IMR-90 (cell line): ENCODE data around the gene FITM2. TPM values are rescaled to one million over a fixed set of nuclear protein-coding genes. Genes with fewer than 3 reads are reported as not detected.

Experiments used
- ATAC-seq: fragments of 200-7000 bp; cut with Tn5 transposase; 2 replicates; pipeline ENCODE4 v1.9.1; 2020; ENCODE audit warnings: low read depth, mild to moderate bottlenecking, moderate library complexity
- BruUV-seq: library from RNA; stranded (reverse); fragments of 400-500 nt; replicated peaks from 2 replicates; lab custom pipeline; 2021; lab: Mats Ljungman, UMichigan
- CTCF ChIA-PET: fragments of 300-600 bp; formaldehyde crosslinking; extraction: SDS; loops from one replicate; lab custom pipeline; 2021; ENCODE audit warnings: antibody characterized with exemption; lab: Yijun Ruan, JAX
- POLR2A ChIA-PET: fragments of 300-600 bp; sonication (Branson Sonifier 250); formaldehyde crosslinking; loops from one replicate; lab custom pipeline; 2022; ENCODE audit warnings: antibody characterized with exemption; ENCODE audit not compliant: unreplicated experiment; lab: Charles Lee
- DNase-seq: peaks from one replicate; pipeline ENCODE4 v3.0.0; 2013
- H2AFZ ChIP-seq: replicated peaks from 2 replicates; pipeline ENCODE3; 2013; ENCODE audit warnings: low read length, mild to moderate bottlenecking; ENCODE audit not compliant: poor library complexity
- H2AK5ac ChIP-seq: 2 replicates; pipeline ENCODE4 v1.6.1; 2013; ENCODE audit warnings: low read depth, low read length, inconsistent platforms
- H2AK9ac ChIP-seq: replicated peaks from 2 replicates; pipeline ENCODE3; 2013; ENCODE audit warnings: mild to moderate bottlenecking, low read depth, low read length, moderate library complexity; ENCODE audit not compliant: poor library complexity
- H2BK120ac ChIP-seq: 2 replicates; pipeline ENCODE4 v1.6.1; 2013; ENCODE audit warnings: low read depth, low read length, inconsistent platforms
- H2BK15ac ChIP-seq: 3 replicates; pipeline ENCODE4 v1.6.1; 2013; ENCODE audit warnings: low read depth, low read length, inconsistent platforms
- H2BK20ac ChIP-seq: 2 replicates; pipeline ENCODE4 v1.6.1; 2013; ENCODE audit warnings: low read depth, mild to moderate bottlenecking, inconsistent platforms, low read length, moderate library complexity
- H2BK5ac ChIP-seq: 2 replicates; pipeline ENCODE4 v1.6.1; 2013; ENCODE audit warnings: mild to moderate bottlenecking, low read depth, low read length, inconsistent platforms; ENCODE audit not compliant: poor library complexity, severe bottlenecking
- H3K14ac ChIP-seq: replicated peaks from 2 replicates; pipeline ENCODE4 v1.6.1; 2013; ENCODE audit warnings: low read depth, low read length, inconsistent platforms
- H3K18ac ChIP-seq: 2 replicates; pipeline ENCODE4 v1.6.1; 2013; ENCODE audit warnings: low read depth, low read length, control low read depth
- H3K23ac ChIP-seq: 2 replicates; pipeline ENCODE4 v1.6.1; 2013; ENCODE audit warnings: low read depth, low read length, inconsistent platforms
- H3K27ac ChIP-seq: 2 replicates; pipeline ENCODE4 v1.5.1; 2013; ENCODE audit warnings: mild to moderate bottlenecking, control low read depth, low read length; ENCODE audit not compliant: insufficient read depth
- H3K27me3 ChIP-seq: 2 replicates; pipeline ENCODE4 v1.6.1; 2013; ENCODE audit warnings: low read length; ENCODE audit not compliant: control insufficient read depth, insufficient read depth
- H3K36me3 ChIP-seq: 2 replicates; pipeline ENCODE4 v1.6.1; 2013; ENCODE audit warnings: low read length, mixed read lengths; ENCODE audit not compliant: control insufficient read depth, insufficient read depth
- H3K4ac ChIP-seq: 2 replicates; pipeline ENCODE4 v1.6.1; 2013; ENCODE audit warnings: low read depth, low read length, inconsistent platforms
- H3K4me1 ChIP-seq: 2 replicates; pipeline ENCODE4 v1.6.1; 2013; ENCODE audit warnings: low read length, mixed read lengths; ENCODE audit not compliant: control insufficient read depth, insufficient read depth
- H3K4me2 ChIP-seq: 2 replicates; pipeline ENCODE4 v1.6.1; 2013; ENCODE audit warnings: low read depth, mild to moderate bottlenecking, control low read depth, low read length, moderate library complexity
- H3K4me3 ChIP-seq: 2 replicates; pipeline ENCODE4 v1.5.1; 2013; ENCODE audit warnings: low read depth, mild to moderate bottlenecking, control low read depth, low read length, moderate library complexity; ENCODE audit not compliant: insufficient read depth
- H3K56ac ChIP-seq: 2 replicates; pipeline ENCODE4 v1.6.1; 2013; ENCODE audit warnings: low read length, inconsistent platforms; ENCODE audit not compliant: insufficient read depth; ENCODE audit errors: extremely low read depth
- H3K79me1 ChIP-seq, 2 experiments: 2 replicates each; pipeline ENCODE4 v1.6.1; 2013; ENCODE audit warnings: low read length in 2 of 2, inconsistent platforms in 1 of 2, low read depth in 1 of 2
- H3K9ac ChIP-seq: 2 replicates; pipeline ENCODE4 v1.6.1; 2013; ENCODE audit warnings: low read depth, low read length, control low read depth
- H3K9me1 ChIP-seq: 2 replicates; pipeline ENCODE4 v1.6.1; 2013; ENCODE audit warnings: low read length, inconsistent platforms; ENCODE audit not compliant: insufficient read depth
- H3K9me3 ChIP-seq: 2 replicates; pipeline ENCODE4 v1.6.1; 2013; ENCODE audit warnings: low read length; ENCODE audit not compliant: control insufficient read depth, insufficient read depth
- H4K20me1 ChIP-seq: 2 replicates; pipeline ENCODE4 v1.6.1; 2013; ENCODE audit warnings: low read length, inconsistent platforms; ENCODE audit not compliant: insufficient read depth
- H4K5ac ChIP-seq: 2 replicates; pipeline ENCODE4 v1.6.1; 2013; ENCODE audit warnings: mild to moderate bottlenecking, low read depth, low read length, control low read depth
- H4K8ac ChIP-seq, 2 experiments: 2 replicates each; pipeline ENCODE4 v1.6.1; 2013; ENCODE audit warnings: low read depth in 2 of 2, low read length in 2 of 2, control low read depth in 1 of 2, inconsistent platforms in 1 of 2
- H4K91ac ChIP-seq: 2 replicates; pipeline ENCODE4 v1.6.1; 2013; ENCODE audit warnings: low read depth, low read length, inconsistent platforms; ENCODE audit not compliant: insufficient read depth
- CEBPB ChIP-seq: IDR thresholded peaks from 2 replicates; pipeline ENCODE4 v1.6.1; 2012; ENCODE audit warnings: low read depth, low read length, improper control_type of control experiment
- CHD1 ChIP-seq: IDR thresholded peaks from 2 replicates; pipeline ENCODE4 v1.6.1; 2012; ENCODE audit warnings: low read depth, low read length, improper control_type of control experiment
- MAZ ChIP-seq: IDR thresholded peaks from 2 replicates; pipeline ENCODE4 v1.6.1; 2012; ENCODE audit warnings: low read depth, mild to moderate bottlenecking, low read length, improper control_type of control experiment, moderate library complexity, borderline replicate concordance
- MXI1 ChIP-seq: IDR thresholded peaks from 2 replicates; pipeline ENCODE4 v1.6.1; 2012; ENCODE audit warnings: low read depth, mild to moderate bottlenecking, low read length, moderate library complexity, borderline replicate concordance
- WGBS, 2 experiments: methylation state at CpG; one replicate each; pipeline versions ENCODE4 v1.1.5 to v1.1.7; 2013; ENCODE audit warnings: missing lambda C conversion rate in 2 of 2; ENCODE audit not compliant: insufficient read length in 1 of 2; ENCODE audit errors: extremely low coverage in 2 of 2; 5-methylcytosine and 5-hydroxymethylcytosine counted together
- dilution Hi-C: fragments of 300-500 bp; cut with HindIII; formaldehyde crosslinking; loops from one replicate; pipeline ENCODE4 v1.14.3; 2018; ENCODE audit warnings: low sequenced_read_pairs; ENCODE audit not compliant: unreplicated experiment
- in situ Hi-C: fragments of 300-500 bp; cut with MboI; formaldehyde crosslinking; loops from 3 replicates; pipeline ENCODE4 v1.14.3; 2019; ENCODE audit warnings: low sequenced_read_pairs, inconsistent platforms, mixed read lengths
- intact Hi-C: fragments of 100-400 bp; cut with micrococcal nuclease; formaldehyde crosslinking; loops from 2 replicates; pipeline ENCODE4 v1.10.0; 2022
- polyA plus RNA-seq, 3 experiments: library from polyadenylated mRNA; depleted of rRNA; stranded (reverse); fragments of >200 nt; gene quantifications; 2 replicates each; pipeline ENCODE4 v1.2.3, GENCODE V29; 2012; ENCODE audit warnings: low replicate concordance in 1 of 3
- total RNA-seq: library from RNA; depleted of rRNA; stranded (reverse); fragments of >200 nt; gene quantifications from 2 replicates; pipeline ENCODE4 v1.2.3, GENCODE V29; 2012
- TF ChIP-seq, protein P1 (sequence below): fragments of 150-350 bp; IDR thresholded peaks from 2 replicates; pipeline ENCODE4 v1.6.1; 2016; ENCODE audit warnings: low read depth, mild to moderate bottlenecking, low read length, moderate library complexity, borderline replicate concordance
- TF ChIP-seq, protein P2 (sequence below): conservative IDR thresholded peaks from 2 replicates; pipeline ENCODE4 v1.5.1; 2012; ENCODE audit warnings: mild to moderate bottlenecking, low read depth, low read length, improper control_type of control experiment

Gene FITM2
- total and polyA plus RNA-seq, 2 of the 4 experiments (the other 2 are of a cell fraction), result 3.4 to 6.5 TPM

DNA sequence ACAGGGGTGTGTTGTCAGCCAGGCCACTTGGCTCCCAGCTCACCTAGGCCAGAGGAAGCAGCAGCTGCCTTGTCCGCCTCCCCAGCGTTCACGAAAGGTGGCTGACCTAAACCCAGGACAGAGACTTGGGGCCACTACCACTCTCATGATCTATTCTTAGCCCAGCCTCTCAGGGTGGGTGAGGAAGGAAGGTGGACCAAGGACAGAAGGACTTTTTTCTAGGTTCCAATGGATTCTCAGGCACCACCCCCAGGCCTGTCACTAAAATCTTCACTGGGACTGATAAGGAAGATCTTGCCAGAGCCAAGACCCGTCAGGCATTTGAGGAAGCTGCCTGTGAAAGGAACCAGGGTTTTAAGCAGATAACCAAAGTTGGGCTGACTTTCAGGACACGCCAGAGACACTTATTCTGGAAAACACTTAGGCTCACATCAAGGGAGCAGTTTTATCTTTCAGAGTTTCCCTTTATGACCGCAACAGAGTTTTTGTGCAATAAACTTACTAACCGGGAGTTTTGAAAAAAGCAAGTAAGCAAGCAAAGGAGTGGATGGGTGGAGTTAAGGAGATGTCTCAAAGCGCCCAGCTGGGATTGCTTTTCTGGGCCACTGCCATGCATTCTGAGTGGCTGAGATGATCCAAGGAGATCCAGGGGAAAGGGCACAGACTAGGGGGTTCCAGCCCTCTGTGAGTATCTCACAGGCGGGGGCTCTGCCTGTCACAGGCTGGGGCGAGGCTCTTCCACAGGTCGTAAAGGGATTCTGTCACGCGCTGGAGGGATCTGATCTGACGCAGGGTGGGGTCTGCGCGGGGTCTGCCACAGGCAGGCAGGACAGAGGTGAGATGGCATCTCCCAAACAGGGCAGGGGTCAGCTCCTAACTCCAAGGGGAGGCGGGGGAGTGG lies 989 bp downstream of the FITM2 start:
- in situ Hi-C loops, result loop anchor here (5.0 kb wide), 2 partner anchors 93 to 193 kb away; no protein-coding TSS in a partner anchor
- intact Hi-C loops, result loop anchor here (10.0 kb wide), 1 partner anchor 145 kb away; no protein-coding TSS in a partner anchor
- Histone ChIP-seq H4K8ac (peak overlapping the region; percentile 56 to 85; a peak in 3 of 4 replicates), H3K56ac (no peak overlapping the region; the same call in 1 of the 2 replicates), H3K9me3 (no peaks in the 10 kb centered on the region), H4K20me1 (no peaks in the 10 kb centered on the region), H3K14ac (no peak overlapping the region), H2BK5ac (no peak overlapping the region), H3K4me3 (peak overlapping the region; percentile 79), H2AFZ (peak overlapping the region; percentile 99), H2AK9ac (peak overlapping the region; percentile 68), H3K18ac (no peak overlapping the region), H3K27me3 (peaks cover 2% of the 10 kb centered on the region; the same call in 1 of the 2 replicates), H2BK20ac (no peak overlapping the region), H3K36me3 (0 out of 2 replicates have a peak, but pooled peaks cover 1% of the 10 kb centered on the region), H3K9ac (peak overlapping the region; percentile 56), H3K4ac (peak overlapping the region; percentile 55; the same call in 1 of the 2 replicates), H4K5ac (no peak overlapping the region; the same call in 1 of the 2 replicates), H2BK120ac (no peak overlapping the region), H3K4me2 (peak overlapping the region; percentile 86), H3K9me1 (no peaks in the 10 kb centered on the region), H3K27ac (peak overlapping the region; percentile 64; the same call in 1 of the 2 replicates), H3K79me1 (peaks cover 9 to 24% of the 10 kb centered on the region in 2 experiments; a peak in 2 of 4 replicates), H2AK5ac (no peak overlapping the region), H3K4me1 (peaks cover 4% of the 10 kb centered on the region), H2BK15ac (no peak overlapping the region; the same call in 2 of the 3 replicates), H4K91ac (no peak overlapping the region), H3K23ac (0 out of 2 replicates have a peak overlapping the region, but pooled peaks have one; percentile 36)
- WGBS, 2 experiments, result 0% methylated on average over 3 of the region's 17 CpGs; no CpG with 5 or more reads in 1 of the 2 experiments
- POLR2A ChIA-PET, result interaction anchor here (1.6 kb wide), 1 partner anchor 10 kb away, joined by 4 read pairs; no protein-coding TSS in a partner anchor
- TF ChIP-seq, protein P1, sequence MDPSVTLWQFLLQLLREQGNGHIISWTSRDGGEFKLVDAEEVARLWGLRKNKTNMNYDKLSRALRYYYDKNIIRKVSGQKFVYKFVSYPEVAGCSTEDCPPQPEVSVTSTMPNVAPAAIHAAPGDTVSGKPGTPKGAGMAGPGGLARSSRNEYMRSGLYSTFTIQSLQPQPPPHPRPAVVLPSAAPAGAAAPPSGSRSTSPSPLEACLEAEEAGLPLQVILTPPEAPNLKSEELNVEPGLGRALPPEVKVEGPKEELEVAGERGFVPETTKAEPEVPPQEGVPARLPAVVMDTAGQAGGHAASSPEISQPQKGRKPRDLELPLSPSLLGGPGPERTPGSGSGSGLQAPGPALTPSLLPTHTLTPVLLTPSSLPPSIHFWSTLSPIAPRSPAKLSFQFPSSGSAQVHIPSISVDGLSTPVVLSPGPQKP, result no peak
- TF ChIP-seq MAZ (no peak), CEBPB (peak; percentile 42; the same call in 1 of the 2 replicates), MXI1 (peak; percentile 78), CHD1 (no peak)
- TF ChIP-seq, protein P2, sequence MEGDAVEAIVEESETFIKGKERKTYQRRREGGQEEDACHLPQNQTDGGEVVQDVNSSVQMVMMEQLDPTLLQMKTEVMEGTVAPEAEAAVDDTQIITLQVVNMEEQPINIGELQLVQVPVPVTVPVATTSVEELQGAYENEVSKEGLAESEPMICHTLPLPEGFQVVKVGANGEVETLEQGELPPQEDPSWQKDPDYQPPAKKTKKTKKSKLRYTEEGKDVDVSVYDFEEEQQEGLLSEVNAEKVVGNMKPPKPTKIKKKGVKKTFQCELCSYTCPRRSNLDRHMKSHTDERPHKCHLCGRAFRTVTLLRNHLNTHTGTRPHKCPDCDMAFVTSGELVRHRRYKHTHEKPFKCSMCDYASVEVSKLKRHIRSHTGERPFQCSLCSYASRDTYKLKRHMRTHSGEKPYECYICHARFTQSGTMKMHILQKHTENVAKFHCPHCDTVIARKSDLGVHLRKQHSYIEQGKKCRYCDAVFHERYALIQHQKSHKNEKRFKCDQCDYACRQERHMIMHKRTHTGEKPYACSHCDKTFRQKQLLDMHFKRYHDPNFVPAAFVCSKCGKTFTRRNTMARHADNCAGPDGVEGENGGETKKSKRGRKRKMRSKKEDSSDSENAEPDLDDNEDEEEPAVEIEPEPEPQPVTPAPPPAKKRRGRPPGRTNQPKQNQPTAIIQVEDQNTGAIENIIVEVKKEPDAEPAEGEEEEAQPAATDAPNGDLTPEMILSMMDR, result no peak
- DNase-seq (peak; percentile 58), ATAC-seq (peak; percentile 46)
- CTCF ChIA-PET, result interaction anchor here (0.5 to 6.4 kb wide), 8 partner anchors 23 to 395 kb away, joined by 3 to 52 read pairs (median 3); no protein-coding TSS in a partner anchor
- dilution Hi-C loops, result no loop called here
- BruUV-seq, result no TSS peak
